Common myeloid progenitor, CD34-positive (primary cell): ENCODE data around the gene ZNF22.

Source experiments
- CTCF ChIA-PET: fragments of 350-600 bp; sonication (Branson Sonifier 250); formaldehyde crosslinking; loops from one replicate; lab custom pipeline; 2021; ENCODE audit warnings: antibody characterized with exemption; lab: Charles Lee
- POLR2A ChIA-PET: fragments of 350-600 bp; sonication (Branson Sonifier 250); formaldehyde crosslinking; loops from one replicate; lab custom pipeline; 2021; ENCODE audit warnings: antibody characterized with exemption; lab: Charles Lee
- DNase-seq, 3 donors: peaks; one replicate each; pipeline versions ENCODE4 v3.0.0 to v3.0.0-alpha.2; 2013
- H3K27ac ChIP-seq, 2 experiments: 1 replicate in 1 of 2; 2 replicates in 1 of 2; pipeline ENCODE4 v1.7.0; 2013; ENCODE audit warnings: inconsistent platforms in 2 of 2, low read length in 2 of 2, mild to moderate bottlenecking in 2 of 2, low read depth in 1 of 2, moderate library complexity in 1 of 2; ENCODE audit not compliant: severe bottlenecking in 2 of 2, insufficient read depth in 1 of 2, poor library complexity in 1 of 2
- H3K27me3 ChIP-seq, 5 experiments: replicated peaks in 2 of 5; 1 replicate in 3 of 5; 2 replicates in 2 of 5; pipeline versions ENCODE4 v1.6.1 to v1.7.0; 2013; ENCODE audit warnings: low read length in 4 of 5, mild to moderate bottlenecking in 2 of 5, moderate library complexity in 2 of 5, inconsistent platforms in 1 of 5; ENCODE audit not compliant: insufficient read depth in 5 of 5, control insufficient read depth in 4 of 5
- H3K36me3 ChIP-seq, 4 experiments: 1 replicate in 2 of 4; 2 replicates in 2 of 4; pipeline versions ENCODE4 v1.6.1 to v1.7.0; 2013; ENCODE audit warnings: low read length in 3 of 4, control low read depth in 1 of 4, mild to moderate bottlenecking in 1 of 4; ENCODE audit not compliant: control insufficient read depth in 4 of 4, insufficient read depth in 4 of 4
- H3K4me1 ChIP-seq, 4 experiments: 1 replicate in 3 of 4; 2 replicates in 1 of 4; pipeline versions ENCODE4 v1.6.1 to v1.7.1; 2013; ENCODE audit warnings: low read length in 3 of 4, mild to moderate bottlenecking in 3 of 4, control low read depth in 1 of 4, inconsistent platforms in 1 of 4, moderate library complexity in 1 of 4; ENCODE audit not compliant: control insufficient read depth in 4 of 4, insufficient read depth in 4 of 4; ENCODE audit errors: control extremely low read depth in 1 of 4
- H3K4me3 ChIP-seq, 7 experiments: 1 replicate in 4 of 7; 2 replicates in 3 of 7; pipeline versions ENCODE4 v1.5.1 to v1.7.0; 2013; ENCODE audit warnings: mild to moderate bottlenecking in 7 of 7, low read length in 6 of 7, moderate library complexity in 6 of 7, inconsistent platforms in 2 of 7, low read depth in 2 of 7, control low read depth in 1 of 7; ENCODE audit not compliant: insufficient read depth in 4 of 7, control insufficient read depth in 1 of 7; ENCODE audit errors: extremely low read depth in 1 of 7
- H3K9me3 ChIP-seq, 5 experiments: 1 replicate in 4 of 5; 2 replicates in 1 of 5; pipeline versions ENCODE4 v1.6.1 to v1.7.1; 2013; ENCODE audit warnings: low read length in 4 of 5, mild to moderate bottlenecking in 2 of 5, inconsistent platforms in 1 of 5, low read depth in 1 of 5, moderate library complexity in 1 of 5; ENCODE audit not compliant: control insufficient read depth in 4 of 5, insufficient read depth in 2 of 5; ENCODE audit errors: control extremely low read depth in 1 of 5
- WGBS: methylation state at CpG from one replicate; pipeline ENCODE4 v1.1.5; 2013; ENCODE audit not compliant: insufficient coverage; 5-methylcytosine and 5-hydroxymethylcytosine counted together

The ZNF22 gene

DNA sequence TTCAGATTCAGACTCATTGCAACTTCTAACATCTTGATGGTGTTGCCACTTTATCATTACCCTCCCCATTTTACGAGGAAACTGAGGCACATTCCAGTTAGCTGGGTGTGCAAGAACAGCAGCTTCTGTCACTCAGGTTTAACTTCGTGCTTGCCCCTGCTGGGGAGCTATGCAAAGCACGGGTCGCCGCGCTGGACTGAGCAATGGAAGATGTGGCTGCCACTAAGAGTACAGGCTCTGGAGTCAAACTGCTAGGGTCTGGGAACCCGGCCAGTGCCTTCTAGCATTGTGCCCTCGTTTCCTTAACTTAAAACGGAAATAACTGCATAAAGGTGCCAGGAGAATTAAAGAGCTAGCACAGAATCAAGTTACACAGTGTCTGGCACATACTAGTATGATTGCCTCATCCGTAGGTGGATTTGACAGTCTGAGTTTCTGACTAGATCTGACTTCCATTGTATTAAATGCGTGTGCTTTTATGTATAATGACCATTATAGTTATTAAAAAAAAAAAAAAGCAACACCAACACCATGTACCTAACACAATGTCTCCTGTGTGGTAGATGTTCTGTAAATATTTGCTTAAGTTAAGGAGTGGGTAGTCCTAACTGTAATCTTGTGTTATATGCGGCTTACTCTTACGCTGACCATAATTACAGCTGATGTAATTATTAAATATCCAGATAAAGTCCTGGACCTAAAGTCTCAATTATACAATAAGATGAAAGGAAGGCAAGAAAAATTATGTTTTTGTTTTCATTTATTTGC lies 842 bp downstream of the ZNF22 start:
- 2% methylated on average over 7 of the region's 13 CpGs for WGBS
- peak overlapping the region; percentile 55 to 83 (median 67) for H3K4me3 ChIP-seq
- H3K27me3 ChIP-seq, result no peaks in the 10 kb centered on the region
- peaks cover 9 to 36% (median 19%) of the 10 kb centered on the region in 4 experiments for H3K36me3 ChIP-seq
- CTCF ChIA-PET, result interaction anchor here (1.0 to 2.1 kb wide), 4 partner anchors 21 to 1026 kb away, joined by 3 to 6 read pairs (median 4); no protein-coding TSS in a partner anchor
- POLR2A ChIA-PET, result no interaction called here
- DNase-seq, result peak; percentile 65 to 84 (median 76)
- peak overlapping the region; percentile 37 to 89 for H3K27ac ChIP-seq
- peaks cover 0 to 18% (median 7%) of the 10 kb centered on the region in 5 experiments for H3K9me3 ChIP-seq
- peaks cover 22 to 69% (median 39%) of the 10 kb centered on the region in 4 experiments for H3K4me1 ChIP-seq

- Histone ChIP-seq H3K27me3 (no peaks in the 10 kb centered on the region), H3K4me3 (peak overlapping the region in 3 of 7 experiments; percentile 5 to 56 (median 29)), H3K27ac (peak overlapping the region in 1 of 2 experiments; percentile 3), H3K36me3 (peaks cover 9 to 36% (median 19%) of the 10 kb centered on the region in 4 experiments), H3K4me1 (peaks cover 16 to 54% (median 27%) of the 10 kb centered on the region in 4 experiments), H3K9me3 (peaks cover 0 to 18% (median 7%) of the 10 kb centered on the region in 5 experiments)
- 67% methylated on average over 6 of the region's 10 CpGs for WGBS
- POLR2A ChIA-PET, result interaction anchor here (0.6 kb wide), 1 partner anchor 48 kb away, joined by 3 read pairs; no protein-coding TSS in a partner anchor
- DNase-seq, result no peak
- CTCF ChIA-PET, result interaction anchor here (0.7 to 2.8 kb wide), 9 partner anchors 11 to 469 kb away, joined by 3 to 8 read pairs (median 3); no protein-coding TSS in a partner anchor
These were observed 2.8 kb downstream of the ZNF22 start for GRCh38 chr10:45003432-45004000.

DNA sequence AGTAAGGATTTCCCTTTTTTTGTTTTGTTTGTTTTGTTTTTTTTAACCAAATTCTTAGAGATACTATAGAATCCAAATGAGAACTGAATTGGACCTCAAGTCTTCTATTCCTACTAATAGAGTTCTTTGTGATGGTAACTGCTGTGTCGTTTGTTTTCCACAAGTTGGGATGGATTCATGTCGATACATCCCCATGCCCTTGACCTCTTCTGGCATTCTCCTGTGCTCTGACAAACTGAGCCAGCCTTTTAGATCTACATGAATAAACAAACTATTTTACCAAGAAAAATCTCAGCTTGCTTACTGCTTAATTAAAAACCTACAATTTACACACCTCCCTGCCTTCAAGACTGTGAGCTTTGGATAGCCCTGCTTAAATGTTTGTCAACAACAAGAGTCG lies 3.9 kb downstream of the ZNF22 start:
- Histone ChIP-seq H3K27me3 (no peaks in the 10 kb centered on the region), H3K4me3 (no peak overlapping the region), H3K27ac (no peak overlapping the region), H3K9me3 (peaks cover 0 to 18% (median 7%) of the 10 kb centered on the region in 5 experiments), H3K4me1 (peaks cover 16 to 47% (median 21%) of the 10 kb centered on the region in 4 experiments), H3K36me3 (peaks cover 9 to 36% (median 19%) of the 10 kb centered on the region in 4 experiments)
- WGBS, result 80% methylated on average over 1 of the region's 3 CpGs
- no peak for DNase-seq
- ChIA-PET CTCF (interaction anchor here (0.8 to 2.8 kb wide), 5 partner anchors 12 to 468 kb away, joined by 3 to 8 read pairs (median 3); no protein-coding TSS in a partner anchor), POLR2A (no interaction called here)

DNA sequence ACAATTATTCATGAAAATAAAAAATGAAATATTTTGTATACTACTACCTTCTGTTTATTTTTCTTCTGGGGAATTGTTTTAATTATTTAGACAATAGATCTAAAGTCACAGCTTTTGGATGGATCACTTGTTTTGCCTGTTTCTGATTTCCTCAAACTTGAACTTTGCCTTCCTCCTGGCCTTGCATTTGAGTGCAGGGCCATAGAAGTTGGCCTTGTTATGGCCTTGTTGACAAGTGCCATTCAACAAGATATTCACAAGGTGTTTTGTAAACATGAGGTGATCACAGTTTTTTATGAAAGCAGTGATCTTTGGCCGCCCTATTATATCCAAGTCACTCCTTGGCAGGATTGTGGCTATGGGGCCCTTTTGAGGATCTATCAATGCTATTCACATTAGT lies 4.6 kb downstream of the ZNF22 start:
- 100% methylated on average over 1 of the region's 1 CpG for WGBS
- no peaks in the 10 kb centered on the region for H3K27me3 ChIP-seq
- ChIA-PET CTCF (interaction anchor here (1.3 to 1.4 kb wide), 2 partner anchors 15 to 230 kb away, joined by 3 read pairs; no protein-coding TSS in a partner anchor), POLR2A (no interaction called here)
- peaks cover 0 to 18% (median 7%) of the 10 kb centered on the region in 5 experiments for H3K9me3 ChIP-seq
- no peak for DNase-seq
- H3K27ac ChIP-seq, result peak overlapping the region in 1 of 2 experiments; percentile 16
- peaks cover 9 to 36% (median 19%) of the 10 kb centered on the region in 4 experiments for H3K36me3 ChIP-seq
- peaks cover 10 to 40% (median 15%) of the 10 kb centered on the region in 4 experiments for H3K4me1 ChIP-seq
- no peak overlapping the region for H3K4me3 ChIP-seq

- ChIA-PET POLR2A (no interaction called here), CTCF (interaction anchor here (1.3 to 2.0 kb wide), 3 partner anchors 16 to 244 kb away, joined by 3 to 9 read pairs (median 8); no protein-coding TSS in a partner anchor)
- H3K9me3 ChIP-seq, result peaks cover 0 to 18% (median 7%) of the 10 kb centered on the region in 5 experiments
- no peak overlapping the region for H3K27ac ChIP-seq
- H3K27me3 ChIP-seq, result no peaks in the 10 kb centered on the region
- no peak for DNase-seq
- no peak overlapping the region for H3K4me3 ChIP-seq
- H3K36me3 ChIP-seq, result peaks cover 9 to 36% (median 19%) of the 10 kb centered on the region in 4 experiments
- H3K4me1 ChIP-seq, result peaks cover 4 to 33% (median 10%) of the 10 kb centered on the region in 4 experiments
- 100% methylated on average over 2 of the region's 3 CpGs for WGBS
These were observed 5.7 kb downstream of the ZNF22 start for GRCh38 chr10:45006276-45007030.

- no peaks in the 10 kb centered on the region for H3K27me3 ChIP-seq
- peaks cover 0 to 13% (median 2%) of the 10 kb centered on the region in 4 experiments for H3K4me1 ChIP-seq
- H3K4me3 ChIP-seq, result no peak overlapping the region
- CTCF ChIA-PET, result interaction anchor here (0.9 to 2.0 kb wide), 7 partner anchors 12 to 242 kb away, joined by 3 to 11 read pairs (median 5); no protein-coding TSS in a partner anchor
- DNase-seq, result peak; percentile 87 to 94 (median 93)
- peaks cover 6 to 22% (median 14%) of the 10 kb centered on the region in 4 experiments for H3K36me3 ChIP-seq
- 28% methylated on average over 6 of the region's 8 CpGs for WGBS
- POLR2A ChIA-PET, result interaction anchor here (0.9 to 1.2 kb wide), 2 partner anchors 19 to 30 kb away, joined by 3 read pairs; partner anchors contain the start of gene DEPP1
- H3K27ac ChIP-seq, result no peak overlapping the region
- peaks cover 0 to 7% (median 2%) of the 10 kb centered on the region in 5 experiments for H3K9me3 ChIP-seq
These were observed 7.9 kb downstream of the ZNF22 start for GRCh38 chr10:45008524-45009161.
